ENCODE measurements around the gene FAXC.

Gene FAXC

GRCh38 chr6:99354983-99355382 is 5.5 kb upstream of the FAXC start (continued):
- TF ChIP-seq ISL1 (CRISPR knock-in tag; IDR thresholded peaks at IDR 0.05): no peak

GRCh38 chr6:99353126-99353525 is 3.7 kb upstream of the FAXC start:
- ATAC-seq: no peak

More at GRCh38 chr6:99353126-99353525, 3.7 kb upstream of the FAXC start:
- no peak for TF ChIP-seq CREB5 (CRISPR knock-in tag; IDR thresholded peaks at IDR 0.05; ENCODE audit: low read depth)
- no peak for TF ChIP-seq CSRNP3 (CRISPR knock-in tag; IDR thresholded peaks at IDR 0.05)
- TF ChIP-seq PATZ1 (CRISPR knock-in tag; IDR thresholded peaks at IDR 0.05; ENCODE audit: borderline replicate concordance): no peak
- no peak for TF ChIP-seq ZFP30 (CRISPR knock-in tag; IDR thresholded peaks at IDR 0.05)
- no peak for TF ChIP-seq TSHZ2 (CRISPR knock-in tag; IDR thresholded peaks at IDR 0.05)
- no peak for TF ChIP-seq TCF4 (CRISPR knock-in tag; IDR thresholded peaks at IDR 0.05; ENCODE audit: borderline replicate concordance)
- TF ChIP-seq GLIS3 (CRISPR knock-in tag; IDR thresholded peaks at IDR 0.05): no peak
- no peak for TF ChIP-seq CSDC2 (CRISPR knock-in tag; IDR thresholded peaks at IDR 0.05)
- TF ChIP-seq ESRRG (CRISPR knock-in tag; IDR thresholded peaks at IDR 0.05): no peak
- TF ChIP-seq ISL1 (CRISPR knock-in tag; IDR thresholded peaks at IDR 0.05): no peak
- TF ChIP-seq SNAI2 (CRISPR knock-in tag; IDR thresholded peaks at IDR 0.05): no peak
- no peak for TF ChIP-seq RARB (CRISPR knock-in tag; IDR thresholded peaks at IDR 0.05)
- TF ChIP-seq ZFP3 (CRISPR knock-in tag; IDR thresholded peaks at IDR 0.05): no peak
- TF ChIP-seq PPARA (CRISPR knock-in tag; IDR thresholded peaks at IDR 0.05; ENCODE audit: borderline replicate concordance): no peak
- no peak for TF ChIP-seq ARNTL (CRISPR knock-in tag; IDR thresholded peaks at IDR 0.05; ENCODE audit: borderline replicate concordance, low read depth)
- TF ChIP-seq ZNF70 (CRISPR knock-in tag; IDR thresholded peaks at IDR 0.05): no peak
- TF ChIP-seq ZC3H10 (CRISPR knock-in tag; IDR thresholded peaks at IDR 0.05): no peak
- no peak for TF ChIP-seq ZNF565 (CRISPR knock-in tag; conservative IDR thresholded peaks at IDR 0.05; ENCODE audit: low read depth)
- no peak for TF ChIP-seq POU6F1 (CRISPR knock-in tag; IDR thresholded peaks at IDR 0.05; ENCODE audit: borderline replicate concordance, low read depth)
- no peak for TF ChIP-seq OSR1 (CRISPR knock-in tag; IDR thresholded peaks at IDR 0.05)

Data from SK-N-SH treated with all-trans-retinoic acid at 6 μM for 48 hours (cell line).